Stimulated activated CD8-positive, alpha-beta memory T cell treated with anti-CD3 and anti-CD28 coated beads, Interleukin-15, amount 100 ng/mL, for 24 hours (primary cell): ENCODE data around the gene SYCE3.

ENCODE experiments used
- DNase-seq: peaks from one replicate; pipeline ENCODE4 v3.0.0-alpha.2; 2020; ENCODE audit warnings: low read depth

Gene SYCE3

GRCh38 chr22:50576070-50576469, 13.4 kb upstream of the SYCE3 start:
- no peak for DNase-seq

DNA sequence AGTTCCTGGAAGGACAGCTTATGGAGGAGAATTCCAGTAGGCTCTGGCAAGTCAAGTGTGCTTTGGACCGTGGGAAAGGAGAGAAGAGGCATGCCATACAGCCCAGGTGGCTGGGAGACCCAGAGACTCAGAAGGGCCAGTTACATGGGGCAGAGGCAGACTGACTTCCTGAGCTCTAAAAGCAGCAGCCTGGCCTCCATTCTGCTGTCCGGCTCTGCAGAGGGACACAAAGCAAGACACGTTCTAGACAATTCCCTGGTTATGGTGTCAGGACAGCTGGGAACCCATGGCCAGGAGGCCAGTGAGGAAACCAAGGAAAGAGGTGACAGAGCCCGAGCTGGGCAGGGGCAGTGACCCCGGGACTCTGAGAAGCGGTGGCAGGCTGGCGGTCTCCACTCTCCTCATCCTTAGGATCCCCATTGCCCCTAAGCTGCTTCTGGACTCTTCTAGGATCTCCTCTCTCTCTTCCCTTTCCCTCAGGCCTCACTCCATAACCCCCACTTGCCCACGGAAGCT, 12.8 kb upstream of the SYCE3 start:
- no peak for DNase-seq

DNA sequence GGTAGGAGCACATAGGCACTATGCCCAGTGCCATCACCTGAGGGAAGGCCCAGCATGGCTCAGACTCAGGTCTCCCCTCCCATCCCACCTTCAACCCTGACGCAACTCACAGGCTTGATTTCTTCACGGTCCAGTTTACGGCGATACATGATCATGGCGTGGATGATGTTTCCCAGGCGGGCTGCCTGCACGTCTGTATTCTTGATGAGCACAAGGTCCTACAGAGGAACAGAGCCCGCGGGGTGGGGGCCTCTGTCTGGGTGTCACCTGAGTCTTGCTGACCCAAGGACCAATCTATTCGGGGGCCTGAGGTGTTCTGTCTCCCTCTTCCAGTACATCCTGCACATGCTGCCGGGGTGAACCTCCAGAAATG, 11.7 kb upstream of the SYCE3 start:
- DNase-seq = no peak

- no peak for DNase-seq
These were observed 11.0 kb upstream of the SYCE3 start for GRCh38 chr22:50573491-50574382.

GRCh38 chr22:50572965-50573364, 10.2 kb upstream of the SYCE3 start:
- no peak for DNase-seq

DNA sequence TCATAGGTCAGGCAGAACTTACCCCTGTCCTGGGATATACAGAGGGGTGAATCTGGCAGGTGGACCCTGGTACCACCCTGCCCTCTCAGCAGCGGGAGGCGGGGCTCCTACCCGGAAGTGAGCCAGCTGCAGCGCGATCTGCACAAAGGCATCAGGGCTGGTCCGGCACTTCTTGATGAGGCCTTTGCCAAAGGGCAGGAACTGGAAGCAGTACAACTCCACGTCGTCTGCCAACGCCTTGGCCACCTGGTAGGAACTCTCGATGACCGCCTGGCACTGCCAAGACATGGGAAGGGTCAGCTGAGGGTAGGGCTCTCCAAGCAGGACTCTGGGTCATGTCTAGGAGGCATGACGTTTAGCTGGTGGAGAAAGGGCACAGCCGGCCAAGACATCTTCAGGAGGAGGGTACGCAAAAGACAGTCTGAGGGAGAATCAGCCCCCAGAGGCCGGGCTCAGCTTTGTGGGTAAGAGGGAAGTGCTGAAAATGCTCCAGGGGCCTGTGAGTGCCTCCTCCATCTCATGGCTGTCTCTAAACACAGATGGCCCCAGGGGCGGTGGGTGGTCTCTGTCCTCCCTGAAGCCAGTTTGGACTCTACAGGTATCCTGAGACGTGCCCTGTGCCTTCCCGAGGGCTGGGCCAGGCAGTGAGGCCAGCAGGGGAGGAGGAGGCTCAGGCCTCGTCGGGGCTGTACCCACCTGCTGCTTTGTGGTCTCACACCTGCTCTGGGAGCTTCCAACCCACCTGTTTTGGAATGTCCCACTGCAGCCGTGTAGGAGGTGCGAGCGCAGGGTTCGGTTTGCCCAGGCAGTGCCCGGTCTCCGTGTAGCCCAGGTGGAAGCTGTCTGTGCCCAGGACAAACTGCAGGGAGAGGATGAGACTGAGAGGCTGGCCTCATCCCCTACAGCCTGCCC, 8.8 kb upstream of the SYCE3 start:
- DNase-seq = no peak

GRCh38 chr22:50570861-50571260, 8.1 kb upstream of the SYCE3 start:
- no peak for DNase-seq

DNA sequence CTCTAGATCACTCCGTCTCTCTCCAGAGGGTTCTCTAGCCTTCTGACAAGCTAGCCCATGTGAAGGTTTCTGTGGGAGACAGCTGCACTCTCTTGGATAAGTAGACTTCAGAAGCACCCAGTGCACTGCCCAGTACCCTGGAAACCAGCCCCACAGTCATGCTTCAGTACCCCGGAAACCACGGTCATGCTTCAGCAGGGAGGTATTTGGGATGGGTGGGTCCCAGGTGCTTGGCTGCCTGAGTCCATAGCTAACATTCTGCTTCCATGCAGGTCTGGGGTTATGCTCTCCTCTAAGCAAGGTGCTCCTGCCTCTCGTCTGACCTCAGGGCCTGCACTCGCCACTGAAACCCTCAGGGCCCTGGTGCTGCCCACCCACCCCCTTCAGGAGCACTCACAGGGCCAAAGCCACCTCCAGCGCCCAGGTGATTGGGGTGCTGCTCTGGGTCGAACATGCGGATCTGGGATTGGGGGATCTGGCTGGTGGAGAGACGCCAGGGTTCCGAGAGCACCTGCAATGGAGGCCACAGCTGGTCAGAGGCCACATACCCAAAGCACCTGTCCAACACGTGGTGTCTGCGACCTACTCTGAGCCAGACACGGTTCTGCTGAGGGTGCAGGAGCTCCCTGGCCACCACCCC, 7.3 kb upstream of the SYCE3 start:
- no peak for DNase-seq

- no peak for DNase-seq
These were observed 6.3 kb upstream of the SYCE3 start for GRCh38 chr22:50569041-50569459.

- DNase-seq = no peak
These were observed 5.9 kb upstream of the SYCE3 start for GRCh38 chr22:50568626-50569025.

DNA sequence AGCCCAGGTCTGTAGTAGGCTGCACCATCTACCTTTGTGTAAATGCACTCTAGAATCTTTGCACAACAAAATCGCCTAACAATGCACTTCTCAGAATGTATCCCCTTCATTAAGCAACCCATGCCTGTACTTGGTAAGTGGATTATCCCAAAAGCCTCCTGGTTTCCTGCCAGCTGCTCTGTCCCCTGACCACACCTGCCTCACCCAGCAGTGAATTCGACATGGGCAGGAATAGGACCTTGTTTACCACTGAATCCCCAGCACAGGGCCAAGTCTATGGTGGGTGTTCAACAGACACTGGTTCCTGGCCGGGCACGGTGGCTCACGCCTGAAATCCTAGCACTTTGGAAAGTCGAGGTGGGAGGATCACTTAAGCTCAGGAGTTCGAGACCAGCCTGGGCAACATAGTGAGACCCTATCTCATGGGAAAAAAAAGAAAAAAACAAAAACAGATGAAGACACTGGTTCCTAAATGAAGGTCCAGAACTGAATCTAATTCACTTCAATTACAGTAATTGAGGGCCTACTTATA, 5.1 kb upstream of the SYCE3 start:
- DNase-seq = no peak

GRCh38 chr22:50564289-50564688, 1.6 kb upstream of the SYCE3 start:
- no peak for DNase-seq

DNA sequence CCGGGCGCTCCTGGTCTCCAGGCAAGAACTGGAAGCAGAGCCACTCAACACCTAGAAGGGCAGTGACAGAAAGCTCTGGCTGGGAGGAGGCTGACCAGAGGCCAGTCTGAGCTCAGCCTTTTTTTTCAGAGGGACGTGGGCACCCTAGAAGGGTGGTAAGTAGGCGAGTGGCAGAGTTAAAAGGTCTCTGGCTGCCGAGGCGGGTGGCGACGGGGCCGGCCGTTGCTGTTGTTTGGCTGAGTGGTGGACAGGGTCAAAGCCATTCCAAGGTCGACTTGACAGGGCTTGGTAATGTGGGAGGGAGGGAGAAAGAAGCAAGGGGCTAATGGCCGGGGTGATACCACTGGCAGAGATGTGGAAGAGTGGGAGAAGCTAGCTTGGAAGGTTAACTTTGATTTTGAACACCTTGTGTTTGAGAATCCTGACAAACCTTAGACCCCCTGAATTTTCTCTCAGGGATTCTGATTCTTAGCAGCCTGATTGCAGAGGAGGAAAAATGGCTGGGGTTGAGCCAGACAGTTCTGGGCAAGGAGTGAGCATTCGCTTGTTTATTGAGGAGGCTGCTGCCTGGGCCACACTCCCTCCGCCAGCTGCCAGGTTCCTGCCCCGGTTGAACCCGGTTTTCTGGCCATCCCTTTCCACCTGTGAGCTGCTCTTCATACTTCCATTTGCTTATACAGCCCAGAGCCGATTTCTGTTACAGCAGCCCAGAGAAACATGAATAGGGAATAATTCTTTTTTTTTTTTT, 868 bp upstream of the SYCE3 start:
- no peak for DNase-seq

DNA sequence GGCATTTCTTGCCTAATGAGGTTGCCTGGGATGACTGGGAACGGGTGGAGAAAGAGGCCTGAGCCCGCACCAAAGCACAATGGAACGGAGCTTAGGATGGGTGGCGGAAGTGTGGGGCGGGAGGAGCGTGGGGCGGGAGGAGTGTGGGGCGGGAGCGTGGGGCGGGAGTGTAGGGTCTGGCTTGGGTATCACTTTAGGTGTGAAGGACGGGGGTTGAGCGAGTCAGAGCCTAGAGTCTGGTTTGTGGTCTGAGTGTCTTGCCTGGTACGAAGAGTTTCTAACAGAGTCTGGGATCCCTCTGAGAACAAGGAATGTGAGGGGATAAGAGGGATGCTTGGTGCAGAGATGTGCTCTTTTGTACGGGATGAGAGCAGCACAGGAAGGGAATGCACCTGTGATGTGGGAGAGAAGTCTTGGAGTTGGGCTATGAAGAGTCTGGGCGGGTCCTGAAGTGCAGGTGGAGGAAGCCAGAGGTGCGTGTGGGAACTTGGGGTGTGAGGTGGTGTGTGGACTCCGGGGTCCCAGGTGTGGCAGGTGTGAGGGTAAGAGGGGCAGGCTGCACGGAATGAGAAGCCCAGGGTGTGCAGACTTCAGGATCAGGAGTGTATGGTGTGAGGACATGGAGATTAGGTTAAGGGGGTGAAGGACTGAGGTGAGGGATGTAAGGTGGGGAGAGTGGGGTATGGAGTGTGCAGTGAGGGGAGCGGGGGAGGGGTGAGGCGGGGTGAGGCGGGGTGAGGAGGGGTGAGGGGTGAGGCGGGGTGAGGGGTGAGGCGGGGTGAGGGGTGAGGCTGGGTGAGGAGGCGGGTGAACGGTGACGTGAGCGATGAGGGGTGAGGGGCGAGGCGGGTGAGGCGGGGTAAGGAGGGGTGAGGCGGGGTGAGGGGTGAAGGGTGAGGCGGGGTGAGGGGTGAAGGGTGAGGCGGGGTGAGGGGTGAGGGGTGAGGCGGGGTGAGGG, 1.0 kb downstream of the SYCE3 start:
- DNase-seq = no peak

DNA sequence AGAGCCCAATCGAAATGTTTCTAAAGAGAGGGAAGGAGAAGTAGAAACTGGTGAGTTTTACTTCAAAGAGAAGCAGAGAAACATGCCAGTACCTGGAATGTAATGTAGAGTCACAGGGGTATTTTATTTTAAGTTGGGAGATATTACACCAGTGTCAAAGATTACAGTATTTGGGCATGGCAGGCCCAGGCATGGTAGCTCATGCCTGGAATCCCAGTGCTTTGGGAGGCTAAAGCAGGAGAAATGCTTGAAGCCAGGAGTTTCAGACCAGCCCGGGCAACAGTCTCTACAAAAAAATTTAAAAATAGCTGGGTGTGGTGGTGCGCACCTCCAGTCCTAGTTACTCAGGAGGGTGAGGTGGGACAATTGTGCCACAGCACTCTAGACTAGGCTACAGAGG, 2.7 kb downstream of the SYCE3 start:
- DNase-seq = no peak

DNA sequence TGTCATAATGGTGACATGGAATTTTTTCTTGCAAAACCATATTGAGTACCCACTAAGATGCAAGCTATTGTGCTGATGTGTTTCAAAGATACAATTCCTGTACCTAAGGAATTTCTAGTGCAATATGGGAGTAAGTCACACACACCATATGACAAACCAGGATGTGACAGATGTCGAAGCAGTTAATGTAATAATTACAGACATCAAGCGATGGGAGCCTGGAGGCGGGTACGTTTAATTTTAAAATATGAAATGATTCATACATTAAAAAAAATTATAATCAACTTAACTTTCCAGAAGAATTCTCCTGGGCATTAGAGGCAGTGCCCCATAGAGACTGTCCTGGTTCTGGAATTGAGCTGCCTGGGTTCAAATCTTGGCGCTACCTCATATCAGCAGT, 6.0 kb downstream of the SYCE3 start:
- DNase-seq = no peak

DNA sequence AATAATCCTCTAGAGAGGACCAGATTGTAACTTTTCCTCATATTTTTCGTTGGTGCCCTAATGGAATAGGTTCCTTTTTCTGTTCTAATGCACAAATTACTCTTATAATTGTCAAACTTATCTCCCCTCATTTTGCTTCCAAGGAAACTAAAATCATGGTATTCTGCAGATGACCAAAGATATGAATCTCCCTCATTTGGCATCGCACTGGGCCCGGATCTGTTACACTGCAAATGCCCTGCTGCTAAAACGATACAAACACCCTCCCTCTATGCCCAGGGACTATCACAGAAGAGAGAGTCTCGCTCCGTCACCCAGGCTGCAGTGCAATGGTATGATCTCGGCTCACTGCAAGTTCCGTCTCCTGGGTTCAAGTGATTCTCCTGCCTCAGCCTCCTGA, 9.4 kb downstream of the SYCE3 start:
- DNase-seq = no peak

DNA sequence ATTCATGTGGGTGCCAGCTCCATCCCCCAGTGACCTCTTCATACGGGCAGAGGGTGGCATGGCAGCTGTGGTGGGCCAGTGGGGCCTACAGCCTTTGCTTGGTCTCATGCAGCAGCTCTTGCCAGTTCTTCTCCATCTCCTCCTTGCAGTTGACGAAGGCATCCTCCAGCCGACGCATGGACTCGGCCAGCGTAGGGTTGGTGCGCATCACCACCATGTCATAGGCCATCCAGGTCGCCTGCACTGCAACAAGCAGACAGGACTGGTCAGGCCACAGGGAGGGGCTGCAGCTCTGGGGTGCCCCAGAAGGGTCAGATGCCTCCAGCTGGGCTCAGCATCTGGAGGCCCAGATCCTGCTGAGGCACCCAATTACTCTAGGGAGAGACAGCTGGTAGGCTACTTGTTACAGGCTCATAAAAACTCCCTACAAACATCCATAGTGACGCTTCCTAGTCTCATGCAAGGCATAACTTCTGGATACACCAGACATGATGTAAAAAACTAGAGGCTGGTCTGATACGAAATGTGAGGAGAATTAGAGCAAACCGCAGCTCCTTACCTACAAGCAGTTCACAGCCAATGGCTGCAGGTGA, 11.5 kb downstream of the SYCE3 start:
- DNase-seq = no peak

DNA sequence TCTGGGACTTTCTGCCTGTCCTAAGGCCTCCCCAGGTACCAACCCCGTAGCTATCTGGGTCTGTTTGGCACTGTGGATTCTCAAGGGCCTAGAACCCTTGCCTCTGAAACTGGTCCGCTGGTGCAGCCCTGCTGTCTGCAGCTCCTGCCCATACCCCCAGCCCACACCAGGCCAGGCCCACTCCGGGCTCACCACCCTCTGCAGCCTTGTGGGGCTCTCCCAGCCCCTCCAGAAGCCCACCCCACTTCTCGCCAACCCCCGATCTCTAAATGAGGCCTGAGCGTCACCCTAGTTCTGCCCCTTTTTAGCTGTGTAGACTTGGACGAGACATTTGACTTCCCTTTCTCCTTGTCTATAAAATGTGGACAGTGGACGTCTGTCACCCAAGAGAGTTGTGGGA, 12.3 kb downstream of the SYCE3 start:
- no peak for DNase-seq
